Lower lobe of right lung (tissue), 2 donors: ENCODE results near the gene THBS1. TPM values are rescaled to one million over a fixed set of nuclear protein-coding genes. Genes with fewer than 3 reads are reported as not detected.

Experiments
- ATAC-seq, 2 donors: fragments of 200-7000 bp; cut with Tn5 transposase; one replicate each; pipeline ENCODE4 v1.9.1; 2020 to 2022; ENCODE audit warnings: mild to moderate bottlenecking in 2 of 2, moderate library complexity in 2 of 2
- DNase-seq: peaks from one replicate; pipeline ENCODE4 v3.0.0-alpha.2; 2020
- H3K27ac ChIP-seq: fragments of 200-600 bp; one replicate; pipeline ENCODE4 v1.8.0; 2022
- H3K27me3 ChIP-seq: fragments of 200-600 bp; one replicate; pipeline ENCODE4 v1.8.0; 2022; ENCODE audit warnings: low read depth
- H3K36me3 ChIP-seq: fragments of 200-600 bp; one replicate; pipeline ENCODE4 v1.8.0; 2022; ENCODE audit warnings: mild to moderate bottlenecking
- H3K4me1 ChIP-seq: fragments of 200-600 bp; one replicate; pipeline ENCODE4 v1.8.0; 2022
- H3K4me3 ChIP-seq: fragments of 200-600 bp; one replicate; pipeline ENCODE4 v1.8.0; 2022; ENCODE audit warnings: mild to moderate bottlenecking
- H3K9me3 ChIP-seq: fragments of 200-600 bp; one replicate; pipeline ENCODE4 v1.8.0; 2022
- intact Hi-C: fragments of 100-400 bp; cut with DNase I; formaldehyde crosslinking; loops from one replicate; pipeline ENCODE4 v1.11.0; 2022
- total RNA-seq: library from RNA; stranded (reverse); fragmentation: NEBNext Ultra II Directional; extraction: Animal tissue kit (Norgen Biotek cat#: 25700); gene quantifications from one replicate; pipeline ENCODE4 v1.2.1, GENCODE V29; 2021
- TF ChIP-seq, protein P1 (sequence below): fragments of 200-600 bp; IDR thresholded peaks from one replicate; pipeline ENCODE4 v1.8.0; 2022; ENCODE audit warnings: antibody characterized with exemption, mild to moderate bottlenecking
- donor health status: DM: no; HTN: yes; CAD: no; lungs with severe emphysema.

The THBS1 gene
- total RNA-seq, 1 donor from 2014 or later: 226 TPM

DNA sequence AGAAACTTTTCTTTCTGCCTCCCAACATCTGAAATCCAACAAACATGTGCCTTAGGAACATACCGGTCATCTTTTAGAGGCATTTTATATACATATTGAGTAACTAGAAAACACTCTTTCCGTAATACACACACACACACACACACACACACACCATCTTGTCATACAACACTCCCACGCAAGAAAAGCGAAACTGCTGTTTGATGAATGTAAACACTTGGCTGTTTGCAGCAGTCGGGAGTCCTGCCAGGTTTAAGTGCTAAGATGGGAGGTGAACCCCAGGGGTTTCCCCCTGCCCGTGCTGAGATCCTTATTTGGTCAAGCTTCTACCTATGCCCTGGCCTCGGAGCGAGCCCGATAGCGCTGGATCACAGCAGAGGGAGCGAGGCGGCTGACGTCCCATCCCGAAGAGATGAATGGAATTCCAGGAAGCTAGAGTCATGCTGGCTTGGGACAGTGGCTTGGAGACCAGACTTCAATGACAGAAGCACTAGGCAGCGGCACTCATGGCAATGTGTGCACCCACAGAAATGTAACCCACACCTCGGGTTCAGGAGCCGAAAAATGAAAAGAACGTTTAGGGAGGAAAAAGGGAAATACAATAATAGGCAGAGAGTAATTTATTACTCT lies 1.3 kb upstream of the THBS1 start:
- Histone ChIP-seq H3K9me3 (no peaks in the 10 kb centered on the region), H3K27me3 (no peaks in the 10 kb centered on the region), H3K27ac (peak overlapping the region; percentile 94), H3K4me1 (peaks cover 40% of the 10 kb centered on the region), H3K36me3 (peaks cover 26% of the 10 kb centered on the region), H3K4me3 (peak overlapping the region; percentile 67)
- ATAC-seq (peak; percentile 49 to 68), DNase-seq (peak; percentile 71)
- TF ChIP-seq, protein P1, sequence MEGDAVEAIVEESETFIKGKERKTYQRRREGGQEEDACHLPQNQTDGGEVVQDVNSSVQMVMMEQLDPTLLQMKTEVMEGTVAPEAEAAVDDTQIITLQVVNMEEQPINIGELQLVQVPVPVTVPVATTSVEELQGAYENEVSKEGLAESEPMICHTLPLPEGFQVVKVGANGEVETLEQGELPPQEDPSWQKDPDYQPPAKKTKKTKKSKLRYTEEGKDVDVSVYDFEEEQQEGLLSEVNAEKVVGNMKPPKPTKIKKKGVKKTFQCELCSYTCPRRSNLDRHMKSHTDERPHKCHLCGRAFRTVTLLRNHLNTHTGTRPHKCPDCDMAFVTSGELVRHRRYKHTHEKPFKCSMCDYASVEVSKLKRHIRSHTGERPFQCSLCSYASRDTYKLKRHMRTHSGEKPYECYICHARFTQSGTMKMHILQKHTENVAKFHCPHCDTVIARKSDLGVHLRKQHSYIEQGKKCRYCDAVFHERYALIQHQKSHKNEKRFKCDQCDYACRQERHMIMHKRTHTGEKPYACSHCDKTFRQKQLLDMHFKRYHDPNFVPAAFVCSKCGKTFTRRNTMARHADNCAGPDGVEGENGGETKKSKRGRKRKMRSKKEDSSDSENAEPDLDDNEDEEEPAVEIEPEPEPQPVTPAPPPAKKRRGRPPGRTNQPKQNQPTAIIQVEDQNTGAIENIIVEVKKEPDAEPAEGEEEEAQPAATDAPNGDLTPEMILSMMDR: no peak
- intact Hi-C loops: loop anchor here (10.0 kb wide), 2 partner anchors 85 to 405 kb away; no protein-coding TSS in a partner anchor

DNA sequence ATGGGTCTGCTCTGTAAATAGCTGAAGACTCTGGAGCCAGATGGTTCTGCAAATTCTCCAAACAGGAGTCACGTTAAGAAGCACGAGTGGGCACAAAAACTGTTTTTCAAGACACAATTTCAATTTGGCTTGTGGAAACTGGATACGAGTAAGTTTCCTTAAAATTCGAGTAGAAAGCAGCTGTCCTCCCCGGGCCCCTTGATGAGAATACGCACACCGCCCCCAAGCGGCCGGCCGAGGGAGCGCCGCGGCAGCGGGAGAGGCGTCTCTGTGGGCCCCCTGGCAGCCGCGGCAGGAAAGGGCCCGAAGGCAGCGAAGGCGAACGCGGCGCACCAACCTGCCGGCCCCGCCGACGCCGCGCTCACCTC lies 778 bp upstream of the THBS1 start:
- H3K4me3 ChIP-seq: peak overlapping the region; percentile 67
- peak overlapping the region; percentile 94 for H3K27ac ChIP-seq
- H3K27me3 ChIP-seq: no peaks in the 10 kb centered on the region
- ATAC-seq: peak; percentile 88 to 94
- H3K4me1 ChIP-seq: peaks cover 42% of the 10 kb centered on the region
- intact Hi-C loops: loop anchor here (10.0 kb wide), 1 partner anchor 405 kb away; no protein-coding TSS in a partner anchor
- TF ChIP-seq, protein P1: peak; percentile 94
- H3K36me3 ChIP-seq: peaks cover 31% of the 10 kb centered on the region
- H3K9me3 ChIP-seq: no peaks in the 10 kb centered on the region
- DNase-seq: peak; percentile 93

DNA sequence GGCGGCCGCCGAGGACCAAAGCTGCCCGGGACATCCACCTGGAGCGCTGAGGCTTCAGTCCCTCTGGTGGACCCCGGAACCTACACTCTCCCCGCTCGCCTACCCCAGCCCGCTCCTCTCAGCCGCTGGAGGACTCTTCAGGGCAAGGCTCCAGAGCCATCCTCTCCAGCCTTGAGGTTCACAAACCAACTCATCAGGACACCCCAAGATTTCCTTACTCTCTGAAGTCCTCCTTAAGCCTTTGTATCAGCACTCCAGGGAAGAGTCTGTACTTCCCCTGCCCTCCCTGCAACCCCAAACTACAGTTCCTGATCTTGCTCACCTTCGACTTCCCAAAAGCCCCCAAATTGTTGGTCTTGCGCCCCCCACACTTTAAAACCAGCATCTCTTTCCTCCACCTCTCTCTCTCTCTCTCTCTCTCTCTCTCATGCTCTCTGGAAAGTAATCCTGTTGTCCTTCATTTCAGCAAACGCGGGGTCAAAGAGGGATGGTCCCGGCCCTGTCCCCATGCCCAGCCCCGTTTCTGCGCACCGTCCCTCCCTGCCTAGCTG lies 438 bp downstream of the THBS1 start:
- DNase-seq (no peak), ATAC-seq (no peak)
- peaks cover 53% of the 10 kb centered on the region for H3K4me1 ChIP-seq
- TF ChIP-seq, protein P1: no peak
- peak overlapping the region; percentile 67 for H3K4me3 ChIP-seq
- no peaks in the 10 kb centered on the region for H3K9me3 ChIP-seq
- intact Hi-C loops: loop anchor here (10.0 kb wide), 1 partner anchor 407 kb away; no protein-coding TSS in a partner anchor
- H3K36me3 ChIP-seq: peaks cover 43% of the 10 kb centered on the region
- H3K27ac ChIP-seq: peak overlapping the region; percentile 94
- no peaks in the 10 kb centered on the region for H3K27me3 ChIP-seq

DNA sequence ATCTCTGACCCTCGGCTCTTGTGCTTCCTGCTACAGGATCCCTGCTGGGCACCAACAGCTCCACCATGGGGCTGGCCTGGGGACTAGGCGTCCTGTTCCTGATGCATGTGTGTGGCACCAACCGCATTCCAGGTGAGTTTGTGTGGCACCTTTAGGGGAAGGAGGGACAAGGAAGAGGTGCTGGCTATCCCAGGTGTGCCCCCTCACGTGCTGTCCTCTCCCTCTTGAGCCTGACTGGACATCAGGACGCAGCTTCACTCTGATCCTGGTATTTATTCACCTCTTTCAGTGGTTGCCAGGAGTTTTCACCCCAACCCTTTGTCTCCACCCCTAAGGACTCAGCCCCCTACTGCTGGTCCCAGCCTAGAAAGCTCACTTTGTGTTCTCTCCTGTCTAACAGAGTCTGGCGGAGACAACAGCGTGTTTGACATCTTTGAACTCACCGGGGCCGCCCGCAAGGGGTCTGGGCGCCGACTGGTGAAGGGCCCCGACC lies 960 bp downstream of the THBS1 start:
- TF ChIP-seq, protein P1: peak; percentile 21
- intact Hi-C loops: loop anchor here (10.0 kb wide), 1 partner anchor 407 kb away; no protein-coding TSS in a partner anchor
- Histone ChIP-seq H3K4me1 (peaks cover 54% of the 10 kb centered on the region), H3K27me3 (no peaks in the 10 kb centered on the region), H3K4me3 (peak overlapping the region; percentile 67), H3K9me3 (no peaks in the 10 kb centered on the region), H3K36me3 (peaks cover 48% of the 10 kb centered on the region), H3K27ac (peak overlapping the region; percentile 94)
- peak; percentile 76 for DNase-seq
- peak; percentile 40 to 41 for ATAC-seq

DNA sequence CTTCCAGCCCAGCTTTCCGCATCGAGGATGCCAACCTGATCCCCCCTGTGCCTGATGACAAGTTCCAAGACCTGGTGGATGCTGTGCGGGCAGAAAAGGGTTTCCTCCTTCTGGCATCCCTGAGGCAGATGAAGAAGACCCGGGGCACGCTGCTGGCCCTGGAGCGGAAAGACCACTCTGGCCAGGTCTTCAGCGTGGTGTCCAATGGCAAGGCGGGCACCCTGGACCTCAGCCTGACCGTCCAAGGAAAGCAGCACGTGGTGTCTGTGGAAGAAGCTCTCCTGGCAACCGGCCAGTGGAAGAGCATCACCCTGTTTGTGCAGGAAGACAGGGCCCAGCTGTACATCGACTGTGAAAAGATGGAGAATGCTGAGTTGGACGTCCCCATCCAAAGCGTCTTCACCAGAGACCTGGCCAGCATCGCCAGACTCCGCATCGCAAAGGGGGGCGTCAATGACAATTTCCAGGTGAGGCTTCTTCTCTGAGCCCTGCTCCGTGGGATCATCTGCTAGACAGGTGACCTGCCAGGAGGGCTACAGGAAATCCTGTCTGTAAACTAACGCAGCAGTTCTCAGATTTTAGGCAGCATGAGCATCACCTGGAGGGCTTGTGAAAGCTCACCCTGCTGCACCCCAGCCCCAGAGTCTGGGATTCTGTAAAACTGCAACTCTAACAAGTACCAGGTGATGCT lies 1.6 kb downstream of the THBS1 start:
- peaks cover 54% of the 10 kb centered on the region for H3K4me1 ChIP-seq
- no peak for ATAC-seq

More for the DNA sequence above, 1.6 kb downstream of the THBS1 start:
- intact Hi-C loops: loop anchor here (10.0 kb wide), 1 partner anchor 408 kb away; no protein-coding TSS in a partner anchor
- Histone ChIP-seq H3K4me3 (peak overlapping the region; percentile 67), H3K9me3 (no peaks in the 10 kb centered on the region), H3K27me3 (no peaks in the 10 kb centered on the region), H3K27ac (peak overlapping the region; percentile 94), H3K36me3 (peaks cover 54% of the 10 kb centered on the region)
- DNase-seq: no peak
- TF ChIP-seq, protein P1: no peak
